ENCODE data around the gene MLANA. TPM values are rescaled to one million over a fixed set of nuclear protein-coding genes. Genes with fewer than 3 reads are reported as not detected.

MLANA gene
- total RNA-seq, 2 donors from 2014 or later: not detected

DNA sequence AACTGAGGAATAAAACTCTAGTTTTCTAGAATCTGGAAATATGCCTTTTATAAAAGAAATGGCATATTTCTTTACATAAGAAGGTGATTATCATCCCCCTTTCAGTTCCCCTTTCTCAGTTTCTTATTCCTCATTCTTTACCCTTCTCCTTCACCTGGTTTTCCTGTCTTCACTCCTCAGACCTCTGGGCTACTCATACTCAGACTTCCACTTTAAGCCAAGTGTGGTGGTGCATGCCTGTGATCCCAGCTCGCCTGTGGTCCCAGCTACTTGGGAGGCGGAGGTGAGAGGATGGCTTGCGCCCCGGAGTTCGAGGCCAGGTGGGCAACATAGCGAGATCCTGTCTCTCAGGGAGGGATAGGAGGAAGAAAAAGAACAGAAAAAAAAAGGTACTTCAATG is 67.6 kb downstream of the MLANA start:
- TF ChIP-seq, protein P1, sequence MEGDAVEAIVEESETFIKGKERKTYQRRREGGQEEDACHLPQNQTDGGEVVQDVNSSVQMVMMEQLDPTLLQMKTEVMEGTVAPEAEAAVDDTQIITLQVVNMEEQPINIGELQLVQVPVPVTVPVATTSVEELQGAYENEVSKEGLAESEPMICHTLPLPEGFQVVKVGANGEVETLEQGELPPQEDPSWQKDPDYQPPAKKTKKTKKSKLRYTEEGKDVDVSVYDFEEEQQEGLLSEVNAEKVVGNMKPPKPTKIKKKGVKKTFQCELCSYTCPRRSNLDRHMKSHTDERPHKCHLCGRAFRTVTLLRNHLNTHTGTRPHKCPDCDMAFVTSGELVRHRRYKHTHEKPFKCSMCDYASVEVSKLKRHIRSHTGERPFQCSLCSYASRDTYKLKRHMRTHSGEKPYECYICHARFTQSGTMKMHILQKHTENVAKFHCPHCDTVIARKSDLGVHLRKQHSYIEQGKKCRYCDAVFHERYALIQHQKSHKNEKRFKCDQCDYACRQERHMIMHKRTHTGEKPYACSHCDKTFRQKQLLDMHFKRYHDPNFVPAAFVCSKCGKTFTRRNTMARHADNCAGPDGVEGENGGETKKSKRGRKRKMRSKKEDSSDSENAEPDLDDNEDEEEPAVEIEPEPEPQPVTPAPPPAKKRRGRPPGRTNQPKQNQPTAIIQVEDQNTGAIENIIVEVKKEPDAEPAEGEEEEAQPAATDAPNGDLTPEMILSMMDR (IDR thresholded peaks at IDR 0.05): no peak
- no peak for TF ChIP-seq POLR2A (IDR thresholded peaks at IDR 0.05)
- ATAC-seq (no peak), DNase-seq (no peak)
- Histone ChIP-seq H3K27me3 (no peaks in the 10 kb centered on the region), H3K36me3 (replicated peaks in 1 of 2; ENCODE audit: insufficient read depth in 1 of 2, low read depth in 2 of 2) (no peaks in the 10 kb centered on the region), H3K4me1 (peaks cover 22% of the 10 kb centered on the region), H3K4me3 (no peak overlapping the region), H3K9me3 (no peaks in the 10 kb centered on the region), H3K27ac (no peak overlapping the region)
- WGBS, 2 donors: 91 to 96% methylated on average over 6 of the region's 6 CpGs
- intact Hi-C loops (cut with DNase I): no loop called here

Other genes with a start within 250 kb of the MLANA start
- 10 to 100 TPM; 11.2 to 11.9 TPM for gene ERMP1, start 57.8 kb upstream of the MLANA start, total RNA-seq
- gene RANBP6, start 124.7 kb downstream of the MLANA start, total RNA-seq: 10 to 100 TPM in 1 of 2 donors, 1 to 10 TPM in 1; 6.6 to 11.4 TPM

Measured in body of pancreas (tissue), 4 donors.